Fibroblast of lung (primary cell): ENCODE results near the gene CEP41.

ENCODE experiments used
- EZH2 ChIP-seq: IDR thresholded peaks from 2 replicates; pipeline ENCODE4 v1.5.1; 2012; ENCODE audit warnings: low read length, control low read depth, mild to moderate bottlenecking; ENCODE audit errors: missing control alignments
- TF ChIP-seq, protein P1 (sequence below), 2 donors: IDR thresholded peaks in 1 of 2; conservative IDR thresholded peaks in 1 of 2; 1 replicate in 1 of 2; 2 replicates in 1 of 2; pipeline ENCODE4 v1.5.1; 2011 to 2012; ENCODE audit warnings: low read length in 2 of 2, control low read depth in 1 of 2, inconsistent platforms in 1 of 2, low read depth in 1 of 2, mild to moderate bottlenecking in 1 of 2

DNA sequence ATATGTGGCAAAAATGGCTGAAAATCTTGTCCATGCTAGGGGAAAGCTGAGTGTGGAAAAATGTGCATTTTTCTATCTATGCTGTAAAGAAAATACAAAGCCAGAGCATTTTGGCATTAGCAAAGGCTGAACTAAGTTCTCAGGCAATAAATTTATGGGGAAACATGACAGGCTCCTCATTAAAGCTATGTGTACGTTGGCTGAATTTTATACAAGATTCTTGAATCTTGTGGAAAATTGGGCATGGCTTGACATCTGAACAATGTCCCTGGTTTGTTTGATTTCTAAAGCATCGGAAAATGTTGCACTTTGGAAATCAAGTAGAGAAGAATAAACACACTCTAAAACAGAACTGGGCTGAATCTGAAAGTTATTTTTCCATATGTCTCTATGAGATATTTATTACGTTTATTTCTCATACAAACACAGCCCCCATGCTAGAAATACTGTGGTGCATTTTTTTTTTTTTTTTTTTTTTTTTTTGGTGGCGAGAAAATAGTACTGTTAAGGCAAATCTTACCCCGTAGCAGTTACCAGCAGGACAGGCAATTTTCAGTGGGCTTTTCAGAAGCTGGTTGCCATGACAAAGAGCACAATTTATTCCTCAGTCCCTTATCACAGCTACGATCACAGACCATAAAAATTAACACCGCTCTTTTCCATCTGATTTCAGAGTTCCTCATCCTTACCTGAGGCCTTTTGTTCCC, 43.6 kb downstream of the CEP41 start:
- TF ChIP-seq, protein P1, sequence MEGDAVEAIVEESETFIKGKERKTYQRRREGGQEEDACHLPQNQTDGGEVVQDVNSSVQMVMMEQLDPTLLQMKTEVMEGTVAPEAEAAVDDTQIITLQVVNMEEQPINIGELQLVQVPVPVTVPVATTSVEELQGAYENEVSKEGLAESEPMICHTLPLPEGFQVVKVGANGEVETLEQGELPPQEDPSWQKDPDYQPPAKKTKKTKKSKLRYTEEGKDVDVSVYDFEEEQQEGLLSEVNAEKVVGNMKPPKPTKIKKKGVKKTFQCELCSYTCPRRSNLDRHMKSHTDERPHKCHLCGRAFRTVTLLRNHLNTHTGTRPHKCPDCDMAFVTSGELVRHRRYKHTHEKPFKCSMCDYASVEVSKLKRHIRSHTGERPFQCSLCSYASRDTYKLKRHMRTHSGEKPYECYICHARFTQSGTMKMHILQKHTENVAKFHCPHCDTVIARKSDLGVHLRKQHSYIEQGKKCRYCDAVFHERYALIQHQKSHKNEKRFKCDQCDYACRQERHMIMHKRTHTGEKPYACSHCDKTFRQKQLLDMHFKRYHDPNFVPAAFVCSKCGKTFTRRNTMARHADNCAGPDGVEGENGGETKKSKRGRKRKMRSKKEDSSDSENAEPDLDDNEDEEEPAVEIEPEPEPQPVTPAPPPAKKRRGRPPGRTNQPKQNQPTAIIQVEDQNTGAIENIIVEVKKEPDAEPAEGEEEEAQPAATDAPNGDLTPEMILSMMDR (conservative IDR thresholded peaks at IDR 0.05 in 1 of 2, IDR thresholded peaks at IDR 0.05 in 1 of 2; ENCODE audit: low read depth in 1 of 2, low read length in 2 of 2): no peak
- no peak for TF ChIP-seq EZH2
